DMS79 treated with DMSO at 0.1 percent for 48 hours (cell line): ENCODE data around the gene PARVB.

Experiments used
- DNase-seq: peaks from one replicate; lab custom pipeline; 2025; lab: John Stamatoyannopoulos, UW

PARVB gene

GRCh38 chr22:44136112-44136511 is 112.0 kb downstream of the PARVB start:
- DNase-seq, result no peak

- no peak for DNase-seq
Measured at GRCh38 chr22:44136786-44137185, 112.7 kb downstream of the PARVB start.

- DNase-seq, result no peak
Measured at GRCh38 chr22:44137415-44137814, 113.3 kb downstream of the PARVB start.

GRCh38 chr22:44139773-44140172 is 115.7 kb downstream of the PARVB start:
- DNase-seq, result no peak

- peak; percentile 13 for DNase-seq
Measured at GRCh38 chr22:44142421-44143104, 118.5 kb downstream of the PARVB start.

- DNase-seq, result no peak
Measured at GRCh38 chr22:44143105-44143474, 119.0 kb downstream of the PARVB start.

GRCh38 chr22:44143579-44143978 is 119.5 kb downstream of the PARVB start:
- no peak for DNase-seq

GRCh38 chr22:44144046-44144569 is 120.0 kb downstream of the PARVB start:
- DNase-seq, result no peak

GRCh38 chr22:44145544-44145943 is 121.4 kb downstream of the PARVB start:
- DNase-seq, result no peak

- no peak for DNase-seq
Measured at GRCh38 chr22:44146088-44146861, 122.2 kb downstream of the PARVB start.

GRCh38 chr22:44147008-44147645 is 123.0 kb downstream of the PARVB start:
- DNase-seq, result no peak

- no peak for DNase-seq
Measured at GRCh38 chr22:44147821-44148574, 123.9 kb downstream of the PARVB start.

GRCh38 chr22:44151676-44152075 is 127.6 kb downstream of the PARVB start:
- DNase-seq, result no peak

GRCh38 chr22:44153710-44154109 is 129.6 kb downstream of the PARVB start:
- no peak for DNase-seq

GRCh38 chr22:44154436-44154942 is 130.4 kb downstream of the PARVB start:
- DNase-seq, result no peak

GRCh38 chr22:44155115-44155514 is 131.0 kb downstream of the PARVB start:
- no peak for DNase-seq

- DNase-seq, result no peak
Measured at GRCh38 chr22:44157916-44158618, 134.0 kb downstream of the PARVB start.

- no peak for DNase-seq
Measured at GRCh38 chr22:44158816-44159215, 134.7 kb downstream of the PARVB start.

- no peak for DNase-seq
Measured at GRCh38 chr22:44159221-44159620, 135.1 kb downstream of the PARVB start.

GRCh38 chr22:44159811-44160210 is 135.7 kb downstream of the PARVB start:
- DNase-seq, result no peak

GRCh38 chr22:44160421-44160820 is 136.3 kb downstream of the PARVB start:
- DNase-seq, result no peak
